Measurements from ENCODE around the gene FARP2. TPM values are rescaled to one million over a fixed set of nuclear protein-coding genes. Genes with fewer than 3 reads are reported as not detected.

Gene FARP2
- total RNA-seq, 1 experiment from 2014 or later, result 29.9 TPM

DNA sequence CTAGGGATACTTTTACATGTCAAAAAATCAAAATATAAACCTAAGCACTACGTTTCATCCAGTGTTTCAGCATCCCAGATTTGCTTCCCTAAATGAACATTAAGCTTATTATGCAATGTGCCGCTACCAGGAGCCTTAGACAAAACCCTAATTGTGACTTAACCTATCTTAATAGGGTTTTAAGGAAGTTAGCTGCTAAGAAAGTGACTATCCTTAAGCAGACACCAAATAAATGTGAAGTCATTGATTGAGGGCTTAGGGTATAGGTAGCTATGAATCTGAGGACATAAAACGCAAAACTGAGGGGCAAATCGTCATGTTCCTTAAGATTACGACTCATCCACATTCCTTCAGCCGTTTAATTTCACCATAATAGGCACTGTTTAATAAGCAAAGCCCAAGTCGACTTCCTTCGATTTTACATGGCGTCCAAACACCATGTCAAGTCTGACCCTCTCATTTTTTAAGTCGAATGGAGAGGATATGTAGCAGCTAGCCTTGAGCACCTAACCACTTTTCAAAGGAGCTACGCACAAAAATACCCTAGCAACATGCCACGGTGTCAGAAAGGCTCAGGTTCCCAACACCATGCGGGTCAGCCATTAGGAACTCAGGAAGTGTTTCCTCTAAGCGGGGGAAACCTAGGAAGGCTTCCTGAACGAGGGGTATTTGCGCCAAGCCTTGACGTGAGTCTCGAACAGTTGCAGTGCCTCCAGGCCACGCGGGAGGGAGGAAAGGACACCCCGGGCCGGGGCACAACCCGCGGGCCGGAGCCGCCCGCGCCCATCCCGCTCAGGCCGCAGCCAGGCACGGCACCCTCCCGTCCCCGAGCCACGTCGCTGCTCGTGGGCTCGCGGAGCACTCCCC, 41.6 kb upstream of the FARP2 start:
- H3F3A ChIP-seq (ENCODE audit: low read length, unreplicated experiment), result no peaks in the 10 kb centered on the region
- H3K4me2 ChIP-seq (ENCODE audit: low read length), result peak overlapping the region; percentile 93
- peaks cover 45% of the 10 kb centered on the region for H3K4me1 ChIP-seq (ENCODE audit: insufficient read depth, low read length)
- H3K9me2 ChIP-seq (replicated peaks; ENCODE audit: low read length), result no peaks in the 10 kb centered on the region
- H3K9me3 ChIP-seq (ENCODE audit: low read length), result no peaks in the 10 kb centered on the region
- intact Hi-C loops (cut with micrococcal nuclease), result loop anchor here (2.0 kb wide), 1 partner anchor 42 kb away; no protein-coding TSS in a partner anchor
- peaks cover 35% of the 10 kb centered on the region for H4K20me1 ChIP-seq (ENCODE audit: low read length)
- H3K79me2 ChIP-seq (ENCODE audit: low read length), result peaks cover 92% of the 10 kb centered on the region
- no peak for TF ChIP-seq EZH2phosphoT487 (IDR thresholded peaks at IDR 0.05; ENCODE audit: borderline replicate concordance, low read length)
- CTCF ChIA-PET, result interaction anchor here (0.8 kb wide), 1 partner anchor 165 kb away, joined by 4 read pairs; the partner anchor contains the start of gene PASK
- peak overlapping the region; percentile 86 for H3K4me3 ChIP-seq (ENCODE audit: low read length)
- BruUV-seq (replicated peaks), result TSS peak; percentile 60
- ATAC-seq, result no peak
- DNase-seq, result no peak
- peaks cover 3% of the 10 kb centered on the region; the same call in 1 of the 2 replicates for H3K36me3 ChIP-seq (ENCODE audit: low read depth, low read length)
- peak overlapping the region; percentile 100 for H3K9ac ChIP-seq (ENCODE audit: low read length)
- peak overlapping the region; percentile 97 for H3K27ac ChIP-seq (ENCODE audit: low read length)
- H3K27me3 ChIP-seq (ENCODE audit: low read length), result no peaks in the 10 kb centered on the region
- POLR2A ChIA-PET (ENCODE audit: unreplicated experiment), result interaction anchor here (0.6 kb wide), 4 partner anchors 31 to 728 kb away, joined by 3 to 6 read pairs (median 4); no protein-coding TSS in a partner anchor
- H2AFZ ChIP-seq (ENCODE audit: low read length), result peak overlapping the region; percentile 68

DNA sequence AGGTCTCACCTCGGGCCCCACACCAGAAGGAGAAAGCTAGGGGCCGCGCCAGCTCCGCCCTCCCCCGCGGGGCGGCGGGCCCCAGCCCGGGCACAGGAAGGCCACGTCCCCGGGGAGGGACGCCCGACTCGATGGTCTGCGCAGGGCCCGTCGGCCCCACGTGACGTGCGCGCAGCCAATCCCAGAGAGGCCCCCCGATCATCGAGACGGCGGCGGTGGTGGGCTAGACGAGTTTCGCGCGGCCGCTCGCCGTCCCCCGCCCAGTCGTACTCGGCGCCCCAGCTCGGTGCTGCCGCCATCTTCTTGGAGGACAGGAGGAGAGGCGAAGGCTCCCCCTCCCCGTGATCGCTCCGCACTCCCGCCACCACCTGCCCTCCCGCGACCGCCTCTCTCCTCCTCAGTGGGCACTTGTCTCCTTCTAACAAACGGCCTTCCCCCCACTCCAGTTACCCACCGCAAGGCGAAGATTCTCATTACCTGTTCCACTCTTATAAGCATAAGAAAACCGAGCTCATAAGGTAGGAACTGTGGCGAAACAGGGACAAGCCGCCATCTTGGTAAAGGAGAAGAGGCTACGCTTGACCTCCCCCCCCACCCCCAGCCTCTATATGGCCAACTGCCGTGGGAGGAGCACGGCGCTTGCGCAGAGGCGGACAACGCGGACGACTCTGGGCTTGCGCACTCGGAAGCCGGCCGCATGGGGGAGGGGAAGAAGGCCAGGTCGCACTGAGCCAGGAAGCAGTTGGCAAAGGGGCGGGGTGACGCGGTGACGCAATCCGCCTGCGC, 40.8 kb upstream of the FARP2 start, which contains the start of gene HDLBP:
Gene HDLBP, minus strand, starts transcription at position 580 of the 786 bp plus-strand sequence. CDS start 48,803 bp downstream, outside the sequence.
- peak; percentile 87 for ATAC-seq
- H3K9ac ChIP-seq (ENCODE audit: low read length), result peak within 1 kb of the TSS; percentile 100
- peaks cover 3% of the 10 kb centered on the region; the same call in 1 of the 2 replicates for H3K36me3 ChIP-seq (ENCODE audit: low read depth, low read length)
- H3K4me3 ChIP-seq (ENCODE audit: low read length), result peak within 1 kb of the TSS; percentile 98
- ChIA-PET POLR2A (ENCODE audit: unreplicated experiment) (interaction anchor here (0.6 to 0.7 kb wide), 7 partner anchors 13 to 728 kb away, joined by 3 to 6 read pairs (median 4); no protein-coding TSS in a partner anchor), CTCF (interaction anchor here (0.8 kb wide), 1 partner anchor 166 kb away, joined by 4 read pairs; the partner anchor contains the start of gene PASK)
- H4K20me1 ChIP-seq (ENCODE audit: low read length), result peaks cover 42% of the 10 kb centered on the region
- no TSS peak for BruUV-seq (replicated peaks)
- no peaks in the 10 kb centered on the region for H3F3A ChIP-seq (ENCODE audit: low read length, unreplicated experiment)
- TF ChIP-seq, protein P1, sequence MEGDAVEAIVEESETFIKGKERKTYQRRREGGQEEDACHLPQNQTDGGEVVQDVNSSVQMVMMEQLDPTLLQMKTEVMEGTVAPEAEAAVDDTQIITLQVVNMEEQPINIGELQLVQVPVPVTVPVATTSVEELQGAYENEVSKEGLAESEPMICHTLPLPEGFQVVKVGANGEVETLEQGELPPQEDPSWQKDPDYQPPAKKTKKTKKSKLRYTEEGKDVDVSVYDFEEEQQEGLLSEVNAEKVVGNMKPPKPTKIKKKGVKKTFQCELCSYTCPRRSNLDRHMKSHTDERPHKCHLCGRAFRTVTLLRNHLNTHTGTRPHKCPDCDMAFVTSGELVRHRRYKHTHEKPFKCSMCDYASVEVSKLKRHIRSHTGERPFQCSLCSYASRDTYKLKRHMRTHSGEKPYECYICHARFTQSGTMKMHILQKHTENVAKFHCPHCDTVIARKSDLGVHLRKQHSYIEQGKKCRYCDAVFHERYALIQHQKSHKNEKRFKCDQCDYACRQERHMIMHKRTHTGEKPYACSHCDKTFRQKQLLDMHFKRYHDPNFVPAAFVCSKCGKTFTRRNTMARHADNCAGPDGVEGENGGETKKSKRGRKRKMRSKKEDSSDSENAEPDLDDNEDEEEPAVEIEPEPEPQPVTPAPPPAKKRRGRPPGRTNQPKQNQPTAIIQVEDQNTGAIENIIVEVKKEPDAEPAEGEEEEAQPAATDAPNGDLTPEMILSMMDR (conservative IDR thresholded peaks at IDR 0.05; ENCODE audit: low read depth, low read length), result peak; percentile 58
- TF ChIP-seq EZH2 (IDR thresholded peaks at IDR 0.05; ENCODE audit: low read length, unreplicated experiment), result no peak
- no peak for TF ChIP-seq EZH2phosphoT487 (IDR thresholded peaks at IDR 0.05; ENCODE audit: borderline replicate concordance, low read length)
- H3K9me2 ChIP-seq (replicated peaks; ENCODE audit: low read length), result no peaks in the 10 kb centered on the region
- H3K4me1 ChIP-seq (ENCODE audit: insufficient read depth, low read length), result peaks cover 51% of the 10 kb centered on the region
- H3K27ac ChIP-seq (ENCODE audit: low read length), result peak within 1 kb of the TSS; percentile 97
- intact Hi-C loops (cut with micrococcal nuclease), result loop anchor here (2.0 kb wide), 1 partner anchor 42 kb away; no protein-coding TSS in a partner anchor
- no peaks in the 10 kb centered on the region for H3K27me3 ChIP-seq (ENCODE audit: low read length)
- H3K4me2 ChIP-seq (ENCODE audit: low read length), result peak within 1 kb of the TSS; percentile 100
- peak within 1 kb of the TSS; percentile 86 for H2AFZ ChIP-seq (ENCODE audit: low read length)
- DNase-seq, result peak; percentile 97
- no peaks in the 10 kb centered on the region for H3K9me3 ChIP-seq (ENCODE audit: low read length)
- H3K79me2 ChIP-seq (ENCODE audit: low read length), result peaks cover 92% of the 10 kb centered on the region

Measured in PC-3 (cell line).